AG10803 (cell line): Measurements from ENCODE around the gene AGBL1.

Experiments used
- DNase-seq: peaks from one replicate; pipeline ENCODE4 v3.0.0; 2010; ENCODE audit warnings: low read depth
- H3K4me3 ChIP-seq: 2 replicates; pipeline ENCODE4 v1.5.1; 2011; ENCODE audit warnings: mild to moderate bottlenecking, low read length, control low read depth
- TF ChIP-seq, protein P1 (sequence below): conservative IDR thresholded peaks from 2 replicates; pipeline ENCODE4 v1.5.1; 2011; ENCODE audit warnings: mild to moderate bottlenecking, low read length, control low read depth, inconsistent platforms

AGBL1 gene

DNA sequence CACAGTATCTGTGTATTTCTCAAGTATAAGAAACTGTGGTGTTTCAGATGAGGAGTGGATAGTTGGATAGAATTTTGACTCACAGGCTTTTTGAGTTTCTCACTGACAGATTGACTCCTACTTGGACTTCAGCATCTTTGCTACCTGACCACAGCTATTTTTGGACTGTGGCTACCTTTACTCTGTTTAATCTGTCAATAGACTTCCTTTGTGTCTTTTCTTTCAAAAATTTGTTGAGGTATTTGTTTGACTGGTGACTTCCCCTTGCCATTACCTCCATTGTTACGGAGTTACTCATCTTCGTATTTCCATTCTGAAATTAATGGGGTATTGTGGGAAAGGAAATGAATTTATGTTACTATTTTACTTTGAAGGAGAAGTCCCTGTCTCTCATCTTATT is 123.8 kb downstream of the AGBL1 start:
- no peak overlapping the region for H3K4me3 ChIP-seq
- DNase-seq, result no peak
- TF ChIP-seq, protein P1, sequence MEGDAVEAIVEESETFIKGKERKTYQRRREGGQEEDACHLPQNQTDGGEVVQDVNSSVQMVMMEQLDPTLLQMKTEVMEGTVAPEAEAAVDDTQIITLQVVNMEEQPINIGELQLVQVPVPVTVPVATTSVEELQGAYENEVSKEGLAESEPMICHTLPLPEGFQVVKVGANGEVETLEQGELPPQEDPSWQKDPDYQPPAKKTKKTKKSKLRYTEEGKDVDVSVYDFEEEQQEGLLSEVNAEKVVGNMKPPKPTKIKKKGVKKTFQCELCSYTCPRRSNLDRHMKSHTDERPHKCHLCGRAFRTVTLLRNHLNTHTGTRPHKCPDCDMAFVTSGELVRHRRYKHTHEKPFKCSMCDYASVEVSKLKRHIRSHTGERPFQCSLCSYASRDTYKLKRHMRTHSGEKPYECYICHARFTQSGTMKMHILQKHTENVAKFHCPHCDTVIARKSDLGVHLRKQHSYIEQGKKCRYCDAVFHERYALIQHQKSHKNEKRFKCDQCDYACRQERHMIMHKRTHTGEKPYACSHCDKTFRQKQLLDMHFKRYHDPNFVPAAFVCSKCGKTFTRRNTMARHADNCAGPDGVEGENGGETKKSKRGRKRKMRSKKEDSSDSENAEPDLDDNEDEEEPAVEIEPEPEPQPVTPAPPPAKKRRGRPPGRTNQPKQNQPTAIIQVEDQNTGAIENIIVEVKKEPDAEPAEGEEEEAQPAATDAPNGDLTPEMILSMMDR, result no peak

DNA sequence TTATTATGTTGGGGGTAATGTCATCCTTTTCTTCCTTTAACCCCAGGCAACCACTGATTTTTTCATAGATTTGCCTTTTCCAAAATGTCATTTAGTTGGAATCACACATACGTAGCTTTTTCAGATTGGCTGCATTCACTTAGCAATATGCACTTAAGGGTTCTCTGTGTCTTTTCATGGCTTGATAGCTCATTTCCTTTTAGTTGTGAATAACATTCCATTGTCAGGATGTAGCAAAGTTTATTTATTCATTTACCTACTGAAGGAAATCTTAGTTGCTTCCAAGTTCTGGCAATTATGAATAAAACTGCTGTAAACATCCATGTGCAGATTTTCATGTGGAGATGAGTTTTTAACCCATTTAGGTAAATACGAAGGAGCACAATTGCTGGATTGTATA is 125.4 kb downstream of the AGBL1 start:
- no peak overlapping the region for H3K4me3 ChIP-seq
- DNase-seq, result no peak
- TF ChIP-seq, protein P1, result no peak

DNA sequence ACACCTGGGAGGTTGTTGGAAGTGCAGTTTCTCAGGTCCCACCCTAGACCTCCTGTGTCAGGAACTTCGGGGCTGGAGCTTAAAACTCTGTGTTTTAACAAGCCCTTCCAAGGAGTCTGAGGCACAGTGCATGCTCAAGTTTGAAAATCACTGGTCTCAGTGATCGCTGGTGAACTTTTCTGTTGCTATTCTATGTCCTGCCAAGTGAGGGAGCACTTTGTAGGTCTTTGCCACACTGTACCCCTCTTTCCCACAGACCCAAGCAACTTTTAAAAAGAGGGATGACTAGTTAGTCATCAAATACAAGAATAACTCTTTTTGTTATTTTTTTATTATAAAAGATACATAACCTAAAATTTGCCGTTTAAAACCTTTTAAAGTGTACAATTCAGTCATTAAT is 133.7 kb downstream of the AGBL1 start:
- TF ChIP-seq, protein P1, result no peak
- H3K4me3 ChIP-seq, result no peak overlapping the region
- DNase-seq, result no peak

DNA sequence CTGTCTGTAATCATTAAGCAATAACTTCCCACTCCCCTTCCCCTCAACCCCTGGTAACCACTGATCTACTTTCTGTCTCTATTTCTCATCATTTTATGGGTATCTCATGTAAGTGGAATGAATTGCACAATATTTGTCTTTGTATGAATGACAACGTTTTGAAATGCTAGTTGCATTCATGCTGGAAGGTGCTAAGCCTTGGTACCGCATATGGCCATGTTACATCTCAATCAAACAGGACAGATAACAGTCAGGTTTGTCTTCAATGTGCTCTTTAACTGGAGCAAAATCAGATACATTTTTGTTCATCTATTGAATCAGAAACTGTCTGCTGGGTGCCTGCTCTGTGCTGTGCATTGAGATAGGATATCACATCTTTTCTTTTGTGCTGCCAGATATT is 134.2 kb downstream of the AGBL1 start:
- TF ChIP-seq, protein P1, result no peak
- H3K4me3 ChIP-seq, result no peak overlapping the region
- no peak for DNase-seq

DNA sequence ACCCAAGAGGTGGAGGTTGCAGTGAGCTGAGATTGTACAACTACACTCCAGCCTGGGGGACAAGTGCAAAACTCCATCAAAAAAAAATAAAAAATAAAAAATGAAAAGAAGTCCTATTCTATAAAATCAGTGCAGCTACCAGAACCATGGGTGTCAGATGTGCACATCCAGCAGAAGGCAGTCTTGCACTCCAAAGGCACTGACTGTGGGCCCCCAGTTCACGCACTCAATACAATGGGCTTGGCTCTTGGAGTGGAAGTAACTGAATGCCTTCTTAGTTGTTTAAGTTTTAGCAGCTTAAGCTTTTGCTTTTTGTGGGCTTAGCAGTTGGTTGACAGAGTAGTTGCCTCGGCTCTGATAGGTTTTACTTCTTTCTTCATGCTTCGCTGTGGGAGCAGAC is 141.4 kb downstream of the AGBL1 start:
- TF ChIP-seq, protein P1, result no peak
- no peak for DNase-seq
- H3K4me3 ChIP-seq, result no peak overlapping the region

DNA sequence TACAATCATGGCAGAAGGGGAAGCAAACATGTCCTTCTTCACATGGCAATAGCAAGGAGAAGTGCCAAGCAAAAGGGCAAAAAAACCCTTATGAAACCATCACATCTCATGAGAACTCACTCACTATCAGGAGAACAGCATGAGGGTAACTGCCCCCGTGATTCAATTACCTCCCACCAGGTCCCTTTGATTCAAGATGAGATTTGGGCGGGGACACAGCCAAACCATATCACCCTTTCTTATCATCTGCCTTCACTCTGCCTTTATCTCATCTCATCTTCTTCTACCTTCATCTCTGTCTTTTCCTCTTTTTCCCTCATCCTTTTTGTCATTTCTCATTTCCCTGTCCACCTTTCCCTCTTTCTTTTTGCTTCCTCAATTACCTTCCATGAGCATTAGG is 149.6 kb downstream of the AGBL1 start:
- no peak overlapping the region for H3K4me3 ChIP-seq
- DNase-seq, result no peak
- TF ChIP-seq, protein P1, result no peak

DNA sequence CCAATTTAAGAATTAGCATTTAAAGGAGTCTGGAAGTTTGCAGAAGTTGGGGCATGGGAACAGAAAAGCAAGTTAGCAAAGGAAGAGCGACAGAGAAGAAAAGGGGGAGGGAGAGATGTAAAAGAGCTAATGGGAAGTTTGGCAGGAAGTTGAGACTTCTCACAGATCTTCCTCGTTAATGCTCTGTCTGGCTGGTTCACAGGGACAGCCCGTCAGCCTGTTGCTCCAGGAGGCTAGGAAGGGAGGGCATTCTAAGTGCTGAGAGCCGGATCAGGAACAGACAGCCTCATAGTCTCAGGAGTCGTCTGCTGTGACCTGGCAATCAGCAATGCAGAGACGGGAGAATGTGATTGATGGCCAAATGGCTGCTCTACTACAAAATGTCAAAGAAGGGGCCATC is 150.3 kb downstream of the AGBL1 start:
- DNase-seq, result no peak
- TF ChIP-seq, protein P1, result no peak
- no peak overlapping the region for H3K4me3 ChIP-seq
